ENCODE data around the gene SRL. TPM values are rescaled to one million over a fixed set of nuclear protein-coding genes. Genes with fewer than 3 reads are reported as not detected.

Gene SRL
- not detected in 2 replicates for total RNA-seq

DNA sequence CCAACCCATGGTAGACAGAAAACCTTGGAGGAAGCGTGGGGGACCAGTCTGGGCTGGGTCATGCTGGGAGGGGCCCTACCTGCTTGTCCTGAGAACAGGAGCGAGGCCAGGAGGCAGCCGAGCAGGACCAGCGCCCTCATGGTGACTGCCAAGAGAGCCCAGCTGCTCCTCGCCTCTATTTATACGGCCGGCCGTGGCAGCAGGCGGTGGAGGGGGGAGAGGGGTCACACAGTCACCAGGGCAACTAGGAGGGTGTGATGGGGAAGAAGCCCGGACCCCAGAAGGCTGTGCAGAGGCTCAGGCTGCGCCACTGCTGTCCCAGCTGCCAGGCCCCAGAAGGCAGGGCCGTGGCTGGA lies at the start of gene SRL:
Gene SRL, minus strand, starts transcription at position 153 of the 356 bp plus-strand sequence. Its CDS starts 13 bp downstream, at position 140.

Other genes starting within 250 kb of the SRL start
- gene ADCY9, start 125.6 kb downstream of the SRL start, total RNA-seq: 22.0 and 27.8 TPM in 2 replicates
- 14.0 and 22.5 TPM in 2 replicates for gene TFAP4, start 30.9 kb upstream of the SRL start, total RNA-seq
- 1.8 and 2.3 TPM in 2 replicates for gene GLIS2, start 74.0 kb upstream of the SRL start, total RNA-seq
- gene PAM16, start 109.2 kb upstream of the SRL start, total RNA-seq: 23.5 and 33.8 TPM in 2 replicates
- 156 and 170 TPM in 2 replicates for gene VASN, start 129.8 kb upstream of the SRL start, total RNA-seq
- gene CORO7, start 174.5 kb upstream of the SRL start, total RNA-seq: 12.9 and 15.8 TPM in 2 replicates
- gene DNAJA3, start 183.8 kb upstream of the SRL start, total RNA-seq: 39.3 and 63.3 TPM in 2 replicates
- 45.0 and 78.3 TPM in 2 replicates for gene NMRAL1, start 232.5 kb upstream of the SRL start, total RNA-seq
- 41.5 and 46.9 TPM in 2 replicates for gene HMOX2, start 234.3 kb upstream of the SRL start, total RNA-seq